Adrenal gland (tissue), 12 donors: ENCODE data around the gene MAP2K7. TPM values are rescaled to one million over a fixed set of nuclear protein-coding genes. Genes with fewer than 3 reads are reported as not detected.
"Not testable (repeated sequence)": the region's sequence is repeated elsewhere in the genome, so short reads cannot be mapped to it uniquely, and the experiment has no call there.

Source experiments
- DNase-seq, 7 donors: peaks; one replicate each; pipeline ENCODE4 v3.0.0-alpha.2; 2019 to 2020
- H3K27ac ChIP-seq, 5 donors: fragments of 200-600 bp; sonication (generic) in 4 of 5; 1 replicate in 3 of 5; 2 replicates in 2 of 5; pipeline versions ENCODE4 v1.5.1 to v1.8.0; 2016 to 2020; ENCODE audit warnings: mild to moderate bottlenecking in 1 of 5
- H3K27me3 ChIP-seq: fragments of 200-600 bp; 2 replicates; pipeline ENCODE4 v1.8.0; 2021
- H3K36me3 ChIP-seq, 2 donors: fragments of 200-600 bp; replicated peaks in 1 of 2; 1 replicate in 1 of 2; 2 replicates in 1 of 2; pipeline versions ENCODE4 v1.5.1 to v1.8.0; 2018 to 2022
- H3K4me1 ChIP-seq, 2 donors: fragments of 200-600 bp; replicated peaks in 1 of 2; 1 replicate in 1 of 2; 2 replicates in 1 of 2; pipeline versions ENCODE4 v1.5.1 to v1.8.0; 2018 to 2021
- H3K4me3 ChIP-seq, 4 donors: fragments of 200-600 bp; sonication (generic) in 3 of 4; one replicate each; pipeline ENCODE4 v1.5.1; 2016 to 2018
- H3K9me3 ChIP-seq, 3 donors: fragments of 200-600 bp; sonication (generic) in 1 of 3; replicated peaks in 1 of 3; 1 replicate in 2 of 3; 2 replicates in 1 of 3; pipeline versions ENCODE4 v1.5.1 to v1.8.0; 2016 to 2021
- CTCF ChIP-seq, 6 experiments: fragments of 450-650 bp in 4 of 6; fragments of 200-600 bp in 2 of 6; sonication (generic) in 1 of 6; IDR thresholded peaks; 1 replicate in 5 of 6; 2 replicates in 1 of 6; pipeline versions ENCODE4 v1.5.1 to v1.8.0; 2016 to 2021; ENCODE audit warnings: antibody characterized with exemption in 6 of 6, mild to moderate bottlenecking in 2 of 6, moderate library complexity in 1 of 6
- POLR2A ChIP-seq, 2 donors: fragments of 450-650 bp; IDR thresholded peaks; one replicate each; pipeline ENCODE4 v1.6.1; 2017; ENCODE audit warnings: antibody characterized with exemption in 2 of 2, mild to moderate bottlenecking in 2 of 2, moderate library complexity in 1 of 2
- WGBS, 4 donors: extraction: QIAGEN DNeasy Blood & Tissue Kit in 2 of 4; methylation state at CpG; one replicate each; pipeline versions ENCODE4 v1.1.5 to v1.1.7; 2013 to 2017; 5-methylcytosine and 5-hydroxymethylcytosine counted together
- intact Hi-C, 2 donors: fragments of 100-400 bp; cut with DNase I; formaldehyde crosslinking; loops; one replicate each; pipeline versions ENCODE4 v1.14.1 to v1.15.0; 2022 to 2023
- polyA plus RNA-seq, 3 donors: library from polyadenylated mRNA; stranded (reverse); fragments of 200-250 nt in 2 of 3; fragments of 350-450 nt in 1 of 3; fragmentation: Illumina TruSeq in 1 of 3; extraction: RNeasy Lipid Tissue Mini Kit (QIAGEN cat#74804) in 1 of 3; gene quantifications; one replicate each; pipeline ENCODE4 v1.2.3, GENCODE V29; 2013 to 2014
- total RNA-seq, 9 donors: library from RNA; depleted of rRNA in 4 of 9; stranded (reverse); fragments of >200 nt in 4 of 9; fragments of 120-200 nt in 1 of 9; fragmentation: NEBNext Ultra II Directional in 1 of 9; extraction: Animal tissue kit (Norgen Biotek cat#: 25700) in 1 of 9; gene quantifications; one replicate each; pipeline versions ENCODE4 v1.1.0 to v1.2.4, GENCODE V29; 2013 to 2023
- donor health status: healthy with polysubstance abuse.
- donor health status: Bipolar disorder and iron deficiency.
- donor health status: DM: yes; HTN: yes; CAD: no.
- donor health status: DM: no; HTN: no; CAD: no.
- donor health status: DM: no; HTN: no; CAD: no.
- donor health status: DM: yes; HTN: yes; CAD: no.

The MAP2K7 gene
- total and polyA plus RNA-seq, 12 donors, result 6.8 to 110 (median 20.5) TPM

- H3K27ac ChIP-seq, result peak overlapping the region in 1 of 5 donors; percentile 68
- peaks cover 25% of the 10 kb centered on the region for H3K27me3 ChIP-seq
- H3K4me1 ChIP-seq, result peaks cover 21 to 31% of the 10 kb centered on the region in 2 donors
- DNase-seq, result peak in 2 of 7 donors; percentile 63 to 79
- 5 to 13% (median 8%) methylated on average over 4 to 71 of the region's 71 CpGs for WGBS, 4 donors
- no peaks in the 10 kb centered on the region for H3K9me3 ChIP-seq
- intact Hi-C loops, result no loop called here
- TF ChIP-seq CTCF (IDR thresholded peaks at IDR 0.05) (peak; percentile 20 to 50 (median 32)), POLR2A (IDR thresholded peaks at IDR 0.05) (no peak)
- H3K4me3 ChIP-seq, result peak overlapping the region in 1 of 4 donors; percentile 32
- peaks cover 0 to 13% of the 10 kb centered on the region in 2 donors for H3K36me3 ChIP-seq
Measured at GRCh38 chr19:7917267-7918061, 13.8 kb downstream of the MAP2K7 start.

GRCh38 chr19:7918062-7918614 is 14.5 kb downstream of the MAP2K7 start:
- H3K9me3 ChIP-seq, intact Hi-C loops: not testable (repeated sequence)
- peak in 1 of 7 donors; percentile 56 for DNase-seq
- H3K4me3 ChIP-seq, result peak overlapping the region in 1 of 4 donors; percentile 32
- peak overlapping the region in 1 of 5 donors; percentile 68 for H3K27ac ChIP-seq
- H3K4me1 ChIP-seq, result peaks cover 21 to 31% of the 10 kb centered on the region in 2 donors
- H3K27me3 ChIP-seq, result peaks cover 25% of the 10 kb centered on the region
- peaks cover 0 to 11% of the 10 kb centered on the region in 2 donors for H3K36me3 ChIP-seq
- 36 to 53% (median 42%) methylated on average over 29 of the region's 29 CpGs for WGBS, 4 donors

GRCh38 chr19:7918615-7919421 is 15.1 kb downstream of the MAP2K7 start:
- no peaks in the 10 kb centered on the region for H3K9me3 ChIP-seq
- H3K36me3 ChIP-seq, result peaks cover 0 to 11% of the 10 kb centered on the region in 2 donors
- peaks cover 25% of the 10 kb centered on the region for H3K27me3 ChIP-seq
- 58 to 69% (median 60%) methylated on average over 27 to 42 of the region's 42 CpGs for WGBS, 4 donors
- no peak for TF ChIP-seq POLR2A (IDR thresholded peaks at IDR 0.05)
- TF ChIP-seq CTCF (IDR thresholded peaks at IDR 0.05), result no peak
- H3K4me3 ChIP-seq, result no peak overlapping the region
- peak in 1 of 7 donors; percentile 65 for DNase-seq
- H3K27ac ChIP-seq, result no peak overlapping the region
- peaks cover 21 to 31% of the 10 kb centered on the region in 2 donors for H3K4me1 ChIP-seq
- intact Hi-C loops, result no loop called here

- intact Hi-C loops, result no loop called here
- Histone ChIP-seq H3K27ac (peak within 1 kb of the TSS; percentile 85 to 97 (median 88)), H3K4me1 (peaks cover 26 to 35% of the 10 kb centered on the region in 2 donors), H3K36me3 (peaks cover 0 to 11% of the 10 kb centered on the region in 2 donors), H3K27me3 (peaks cover 25% of the 10 kb centered on the region), H3K4me3 (peak within 1 kb of the TSS in 3 of 4 donors; percentile 22 to 96 (median 56)), H3K9me3 (no peaks in the 10 kb centered on the region)
- DNase-seq, result peak; percentile 95 to 98 (median 97)
- WGBS, 4 donors, result 11 to 52% (median 28%) methylated on average over 14 to 62 of the region's 62 CpGs
- TF ChIP-seq CTCF (IDR thresholded peaks at IDR 0.05) (peak in 1 of 6 experiments; percentile 30), POLR2A (IDR thresholded peaks at IDR 0.05) (peak in 1 of 2 donors; percentile 72)
Measured at GRCh38 chr19:7919610-7920518, 16.2 kb downstream of the MAP2K7 start, which contains the start of gene SNAPC2. SNAPC2 (plus strand) TSS chr19:7920338; CDS start chr19:7920367, 29 bp downstream.
